Neural cell (in vitro differentiated cells): Measurements from ENCODE around the gene WBP11.
"Not testable (repeated sequence)": the region's sequence is repeated elsewhere in the genome, so short reads cannot be mapped to it uniquely, and the experiment has no call there.

Source experiments
- CTCF ChIP-seq: fragments of 450-650 bp; IDR thresholded peaks from 2 replicates; pipeline ENCODE4 v1.5.1; 2014; ENCODE audit warnings: antibody characterized with exemption, mild to moderate bottlenecking, moderate library complexity; ENCODE audit not compliant: poor library complexity, severe bottlenecking
- EZH2 ChIP-seq: fragments of 200-600, 300-800 bp; shearing (Covaris generic), sonication (generic); IDR thresholded peaks from 2 replicates; pipeline ENCODE4 v1.6.1; 2014; ENCODE audit warnings: antibody characterized with exemption, low read length, borderline replicate concordance, mild to moderate bottlenecking; ENCODE audit not compliant: insufficient read depth, poor library complexity, severe bottlenecking
- POLR2AphosphoS5 ChIP-seq: IDR thresholded peaks from 2 replicates; pipeline ENCODE4 v1.6.1; 2012
- TAF1 ChIP-seq: IDR thresholded peaks from 2 replicates; pipeline ENCODE4 v1.6.1; 2012; ENCODE audit warnings: low read depth

GRCh38 chr12:14759711-14760280 is 43.5 kb downstream of the WBP11 start:
- TF ChIP-seq CTCF, POLR2AphosphoS5, EZH2, TAF1: not testable (repeated sequence)
